ENCODE results near the gene WDR35.
"Not testable (repeated sequence)": the region's sequence is repeated elsewhere in the genome, so short reads cannot be mapped to it uniquely, and the experiment has no call there.

WDR35 gene

GRCh38 chr2:19942199-19942598 lies 47.7 kb downstream of the WDR35 start:
- DNase-seq (ENCODE audit: low read depth, low spot score) = no peak

DNA sequence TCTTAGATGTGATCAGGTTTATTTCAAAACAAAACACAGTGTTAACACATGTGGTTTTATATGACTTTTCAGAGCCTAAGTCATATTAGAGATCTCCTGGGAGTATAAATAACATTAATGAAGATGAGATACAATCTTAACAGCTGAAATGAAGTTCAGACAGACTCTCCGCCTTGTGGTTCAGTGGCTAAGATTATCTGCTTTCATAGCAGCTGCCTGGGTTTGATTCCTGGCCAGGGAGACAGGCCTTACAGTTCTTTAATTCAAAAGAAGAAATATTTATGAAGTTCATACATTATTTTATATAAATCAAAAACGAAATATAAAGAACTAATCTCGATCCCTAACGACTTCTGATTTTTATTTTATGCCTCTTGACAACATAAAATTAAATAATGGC lies 52.9 kb downstream of the WDR35 start:
- DNase-seq (ENCODE audit: low read depth, low spot score) = no peak

- DNase-seq (ENCODE audit: low read depth, low spot score) = no peak
Observed at GRCh38 chr2:19936203-19936602, 53.7 kb downstream of the WDR35 start.

- DNase-seq (ENCODE audit: low read depth, low spot score) = no peak
Observed at GRCh38 chr2:19933351-19933981, 56.4 kb downstream of the WDR35 start.

DNA sequence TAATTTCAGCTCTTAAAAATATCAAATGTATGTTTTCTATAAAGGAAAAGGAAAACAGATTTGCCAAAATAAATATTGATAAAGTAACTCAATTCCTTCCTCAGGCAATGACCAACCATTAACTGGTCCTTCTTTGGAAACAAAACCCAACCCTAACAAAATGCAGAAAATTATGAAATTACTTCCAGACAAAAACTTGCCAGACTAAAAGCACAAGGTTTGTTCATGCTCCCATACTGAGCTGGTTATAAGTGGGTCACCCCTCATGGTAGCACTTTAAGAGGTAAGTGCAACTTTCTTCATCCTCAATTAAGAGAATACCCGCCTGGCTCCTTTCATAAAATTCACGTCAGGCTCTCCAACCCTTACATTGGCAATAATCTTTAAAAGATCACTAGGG lies 57.0 kb downstream of the WDR35 start:
- DNase-seq (ENCODE audit: low read depth, low spot score) = no peak

DNA sequence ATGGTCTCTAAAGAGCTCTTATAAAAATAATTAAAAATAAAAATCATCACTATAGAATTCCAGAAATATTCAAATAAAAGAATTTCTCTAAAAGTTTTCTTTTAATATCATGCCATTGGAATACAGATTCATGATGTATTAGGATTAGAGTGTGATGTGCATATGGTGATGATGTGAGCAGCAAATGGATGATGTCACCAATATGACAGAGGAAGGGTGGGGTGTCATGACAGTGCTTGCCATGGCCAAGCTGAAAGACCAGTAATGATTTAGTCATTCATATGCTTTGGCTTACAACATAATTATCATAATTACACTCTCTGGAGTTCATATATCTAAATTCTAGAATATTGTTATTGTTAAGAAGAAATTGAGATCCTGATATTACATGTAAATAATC lies 60.7 kb downstream of the WDR35 start:
- no peak for DNase-seq (ENCODE audit: low read depth, low spot score)

- DNase-seq (ENCODE audit: low read depth, low spot score) = not testable (repeated sequence)
Observed at GRCh38 chr2:19927816-19928215, 62.1 kb downstream of the WDR35 start.

DNA sequence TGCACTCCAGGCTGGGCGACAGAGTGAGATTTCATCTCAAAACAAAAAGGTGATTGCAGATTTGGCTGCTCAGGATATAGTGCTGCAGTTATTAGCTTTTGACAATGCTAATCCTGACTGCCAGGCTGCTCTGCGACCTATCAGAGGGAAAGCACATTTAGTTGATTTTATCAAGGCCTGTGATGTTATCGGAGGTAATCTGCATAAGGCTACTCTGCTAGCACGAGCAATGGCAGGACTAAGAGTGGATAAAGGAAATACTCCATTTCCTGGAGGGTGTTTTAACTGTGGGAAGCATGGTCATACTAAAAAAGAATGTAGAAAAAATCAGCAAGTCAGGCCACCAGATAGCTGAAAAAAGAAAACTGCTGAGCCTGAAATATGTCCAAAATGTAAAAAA lies 65.4 kb downstream of the WDR35 start:
- not testable (repeated sequence) for DNase-seq (ENCODE audit: low read depth, low spot score)

- DNase-seq (ENCODE audit: low read depth, low spot score) = not testable (repeated sequence)
Observed at GRCh38 chr2:19922188-19922587, 67.7 kb downstream of the WDR35 start.

- DNase-seq (ENCODE audit: low read depth, low spot score) = no peak
Observed at GRCh38 chr2:19916385-19916950, 73.4 kb downstream of the WDR35 start.

DNA sequence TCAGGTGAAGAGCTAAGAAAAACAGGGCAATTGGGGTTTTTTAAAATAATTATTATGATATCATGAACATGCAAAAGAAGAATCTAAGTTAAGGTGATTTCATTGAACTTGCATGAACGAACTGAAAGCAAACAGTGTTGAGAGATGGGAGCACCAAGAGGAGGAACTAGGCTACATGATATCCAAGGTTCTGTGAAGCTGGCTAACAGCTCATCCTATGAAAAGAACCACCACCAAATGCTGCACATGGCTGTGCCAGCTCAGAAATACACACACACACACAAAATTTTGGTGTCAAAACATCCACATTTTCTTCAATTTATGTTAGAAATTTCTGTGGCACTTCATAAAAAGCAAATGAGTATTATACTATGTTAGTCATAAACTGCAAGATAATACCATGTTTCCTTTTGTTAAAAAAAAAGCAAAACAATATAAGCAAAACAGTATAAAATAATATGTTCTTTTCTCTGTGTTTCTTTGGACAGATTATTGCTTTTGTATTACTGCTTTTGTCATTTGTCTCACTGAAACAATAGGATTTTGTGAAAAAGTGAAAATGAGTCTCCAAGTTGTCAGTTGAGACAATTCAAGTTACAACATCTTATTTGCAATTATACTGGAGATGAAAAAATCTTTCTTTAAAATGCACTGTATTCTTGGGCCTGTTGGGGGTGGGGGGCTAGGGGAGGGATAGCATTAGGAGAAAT lies 75.5 kb downstream of the WDR35 start:
- DNase-seq (ENCODE audit: low read depth, low spot score) = no peak

DNA sequence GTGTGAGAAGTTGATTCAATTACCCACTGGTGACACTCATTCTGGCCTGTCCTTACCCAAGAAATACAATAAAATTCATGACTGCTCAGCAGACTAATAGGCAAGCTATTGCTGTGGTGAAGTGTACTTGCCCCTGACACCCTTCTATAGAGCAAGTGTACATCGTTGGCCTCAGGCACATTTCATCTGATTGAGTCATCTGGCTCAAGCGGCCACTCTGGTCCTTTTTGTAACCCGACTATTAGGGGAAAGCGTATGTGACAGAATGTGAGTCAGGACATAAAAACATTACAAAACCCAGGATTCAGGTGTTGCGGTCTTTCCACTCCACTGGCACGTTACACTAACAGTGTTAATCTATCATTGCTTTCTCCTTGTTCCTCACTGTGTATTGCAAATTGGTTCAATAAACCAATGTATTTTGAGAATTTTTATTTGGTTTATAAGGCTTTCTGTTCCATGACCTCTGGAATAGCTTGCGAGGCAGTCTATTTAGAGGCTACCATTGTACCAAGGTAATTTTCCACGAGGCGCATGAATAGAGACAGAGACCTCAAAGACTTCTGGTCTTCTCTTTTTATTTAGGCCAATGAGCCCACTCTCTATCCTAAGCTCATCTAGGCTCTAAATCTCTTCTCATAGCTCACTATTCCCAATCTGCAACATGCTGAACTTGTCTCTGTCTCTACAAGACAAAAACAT lies 77.9 kb downstream of the WDR35 start:
- no peak for DNase-seq (ENCODE audit: low read depth, low spot score)

- no peak for DNase-seq (ENCODE audit: low read depth, low spot score)
Observed at GRCh38 chr2:19902216-19902740, 87.6 kb downstream of the WDR35 start.

DNA sequence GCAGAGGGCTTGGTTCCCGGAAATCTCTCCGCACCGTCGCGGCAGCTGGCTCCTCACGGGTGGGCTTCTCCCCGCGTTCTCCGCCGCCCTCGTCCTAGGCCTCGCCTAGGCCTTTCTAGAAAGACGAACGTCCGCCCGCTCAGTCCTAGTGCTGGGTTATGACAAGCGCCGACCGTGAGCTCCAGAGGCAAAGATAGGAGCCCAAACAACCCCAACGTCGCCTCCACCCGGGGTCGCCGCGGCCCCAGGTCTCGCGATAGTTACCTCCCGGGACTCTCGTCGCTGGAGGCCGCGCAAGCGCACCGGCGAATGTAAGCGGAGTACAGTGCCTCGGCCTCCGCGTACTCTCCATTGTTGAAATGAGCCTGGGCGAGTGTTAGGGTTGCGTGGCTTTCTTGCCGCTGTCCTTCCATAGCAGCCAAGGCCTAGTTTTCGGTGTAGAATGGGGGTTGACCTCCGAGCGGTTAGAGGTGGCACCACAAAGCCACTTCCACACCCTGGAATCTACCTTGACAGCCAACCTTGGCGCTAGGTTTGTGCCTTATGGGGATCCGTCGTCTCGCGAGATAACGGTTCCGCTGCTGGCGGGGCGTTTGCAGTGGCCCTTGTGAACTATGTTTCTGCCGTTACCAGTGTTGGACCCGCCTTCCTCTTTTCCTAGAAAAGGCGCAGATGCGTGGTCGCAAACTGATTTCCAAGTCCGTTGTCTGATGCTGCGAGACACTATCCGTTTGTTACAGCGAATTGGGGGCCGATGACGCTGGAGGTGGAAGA lies 88.3 kb downstream of the WDR35 start, which contains the start of gene TTC32:
Gene TTC32 (minus strand): TSS at position 542 of the 774 bp plus-strand sequence. CDS start 129 bp downstream, at position 413.
- DNase-seq (ENCODE audit: low read depth, low spot score) = peak; percentile 90

- DNase-seq (ENCODE audit: low read depth, low spot score) = no peak
Observed at GRCh38 chr2:19900931-19901441, 88.9 kb downstream of the WDR35 start.

DNA sequence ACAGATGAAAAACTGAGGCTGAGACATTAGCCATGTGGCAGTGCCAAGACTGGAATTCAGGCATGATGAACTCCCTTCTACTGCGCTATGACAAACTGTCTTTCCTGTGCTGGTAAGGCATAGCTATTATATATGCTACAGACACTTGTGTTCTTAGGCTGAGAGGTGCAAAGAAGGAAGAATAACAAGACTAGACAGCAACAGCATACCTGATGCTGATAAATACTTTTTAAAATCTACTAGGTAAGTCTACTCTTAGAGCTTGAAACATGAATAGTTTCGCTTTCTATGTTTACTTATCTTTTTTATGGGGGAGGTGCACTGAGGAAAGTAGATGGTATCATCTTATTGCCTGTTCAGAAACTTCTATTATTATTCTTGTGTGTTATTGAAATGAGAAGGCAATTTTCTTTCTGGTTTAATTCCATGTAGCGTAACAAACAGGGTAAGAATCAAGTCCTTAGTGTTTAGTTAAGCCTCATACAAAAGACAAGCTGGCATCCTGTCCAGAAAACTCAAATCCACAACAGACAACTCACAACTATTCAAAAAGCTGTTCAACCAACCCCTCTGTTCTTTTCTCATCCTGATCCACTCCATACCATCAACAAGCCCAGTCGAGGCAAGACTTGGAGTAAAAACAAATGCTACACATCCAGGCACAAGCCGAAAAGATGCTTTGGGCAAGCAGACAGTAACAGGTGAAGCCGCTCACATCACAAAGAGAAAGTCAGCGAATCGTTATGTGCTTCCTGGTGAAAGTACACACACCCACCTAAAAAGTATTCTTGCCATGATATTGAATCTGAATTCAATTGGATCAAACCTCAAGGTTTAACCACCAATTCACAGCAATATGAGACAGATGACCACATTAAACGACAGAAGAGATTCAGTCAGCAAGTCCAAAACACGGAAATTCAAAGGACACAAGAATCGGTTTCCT lies 89.6 kb downstream of the WDR35 start:
- DNase-seq (ENCODE audit: low read depth, low spot score) = no peak

GRCh38 chr2:19898592-19899329 lies 91.1 kb downstream of the WDR35 start:
- DNase-seq (ENCODE audit: low read depth, low spot score) = no peak

GRCh38 chr2:19897623-19898245 lies 92.2 kb downstream of the WDR35 start:
- no peak for DNase-seq (ENCODE audit: low read depth, low spot score)

GRCh38 chr2:19895535-19895934 lies 94.4 kb downstream of the WDR35 start:
- no peak for DNase-seq (ENCODE audit: low read depth, low spot score)

Measured in smooth muscle cell of the brain vasculature (primary cell).